HG03521 (cell line): Measurements from ENCODE around the gene COBL.

ENCODE experiments used
- ATAC-seq: cut with Tn5 transposase; IDR thresholded peaks from one replicate; pipeline ENCODE4 v1.9.1; 2021; ENCODE audit warnings: mild to moderate bottlenecking, moderate library complexity; ENCODE audit not compliant: unreplicated experiment

COBL gene

DNA sequence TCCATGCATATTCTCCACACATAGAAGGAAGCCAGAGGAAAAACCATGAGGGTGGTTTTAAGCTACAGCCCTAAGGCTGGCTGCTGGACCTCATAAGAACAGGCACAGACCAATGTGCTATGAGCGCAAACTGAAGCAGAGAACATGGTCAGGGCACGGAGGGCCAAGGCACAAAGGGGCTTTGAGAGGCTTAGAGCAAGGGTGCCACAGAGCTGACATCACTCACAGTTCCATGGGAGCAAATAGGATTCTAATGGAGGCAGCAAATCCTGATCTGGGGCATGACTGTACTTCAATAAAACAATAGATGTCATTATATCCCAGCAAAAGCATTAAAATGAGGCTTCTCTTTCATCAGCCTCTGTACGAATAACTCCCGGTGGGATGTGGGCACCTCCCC is 162.4 kb downstream of the COBL start:
- ATAC-seq = no peak

GRCh38 chr7:51152706-51153200 is 163.9 kb downstream of the COBL start:
- ATAC-seq = no peak

DNA sequence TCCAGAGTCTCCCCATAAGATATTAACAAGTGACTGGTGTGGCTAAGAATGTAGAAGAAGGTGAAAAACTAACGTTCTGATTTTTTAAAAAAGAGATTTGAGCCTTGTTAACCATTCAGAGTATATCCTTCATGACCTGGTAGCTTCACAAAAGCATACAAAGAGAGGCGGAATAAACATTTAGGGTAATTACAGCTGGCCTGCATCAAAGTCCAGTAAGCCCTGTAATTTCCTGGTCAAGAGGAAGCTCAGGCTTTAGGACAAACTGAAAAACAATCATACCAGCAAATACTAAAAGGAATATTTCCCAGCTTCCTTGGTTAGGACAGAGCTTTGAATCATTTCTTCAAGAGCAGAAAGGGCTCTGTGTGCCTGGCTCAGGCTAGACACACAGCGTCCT is 165.2 kb downstream of the COBL start:
- ATAC-seq = no peak

- ATAC-seq = no peak
Measured at GRCh38 chr7:51150193-51150592, 166.4 kb downstream of the COBL start.

DNA sequence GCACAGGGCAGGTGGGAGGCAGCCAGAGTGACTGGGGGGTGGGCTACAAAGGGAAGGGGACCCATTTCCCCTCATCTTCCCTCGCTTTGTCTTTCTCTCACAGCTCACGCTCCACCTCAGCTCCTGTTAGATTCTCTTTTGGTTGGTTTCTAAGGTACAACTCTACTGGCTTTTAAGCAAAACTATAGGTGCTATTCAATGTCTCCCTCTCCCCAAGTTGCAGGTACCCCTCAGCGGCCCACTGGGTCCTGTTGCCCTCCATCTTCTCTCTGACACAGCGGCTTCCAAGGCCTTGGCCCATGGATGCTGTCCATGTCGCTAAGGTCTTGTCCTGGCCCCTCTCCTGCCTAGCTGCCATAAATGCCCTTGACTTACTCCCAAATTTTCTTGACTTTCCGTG is 168.4 kb downstream of the COBL start:
- no peak for ATAC-seq

DNA sequence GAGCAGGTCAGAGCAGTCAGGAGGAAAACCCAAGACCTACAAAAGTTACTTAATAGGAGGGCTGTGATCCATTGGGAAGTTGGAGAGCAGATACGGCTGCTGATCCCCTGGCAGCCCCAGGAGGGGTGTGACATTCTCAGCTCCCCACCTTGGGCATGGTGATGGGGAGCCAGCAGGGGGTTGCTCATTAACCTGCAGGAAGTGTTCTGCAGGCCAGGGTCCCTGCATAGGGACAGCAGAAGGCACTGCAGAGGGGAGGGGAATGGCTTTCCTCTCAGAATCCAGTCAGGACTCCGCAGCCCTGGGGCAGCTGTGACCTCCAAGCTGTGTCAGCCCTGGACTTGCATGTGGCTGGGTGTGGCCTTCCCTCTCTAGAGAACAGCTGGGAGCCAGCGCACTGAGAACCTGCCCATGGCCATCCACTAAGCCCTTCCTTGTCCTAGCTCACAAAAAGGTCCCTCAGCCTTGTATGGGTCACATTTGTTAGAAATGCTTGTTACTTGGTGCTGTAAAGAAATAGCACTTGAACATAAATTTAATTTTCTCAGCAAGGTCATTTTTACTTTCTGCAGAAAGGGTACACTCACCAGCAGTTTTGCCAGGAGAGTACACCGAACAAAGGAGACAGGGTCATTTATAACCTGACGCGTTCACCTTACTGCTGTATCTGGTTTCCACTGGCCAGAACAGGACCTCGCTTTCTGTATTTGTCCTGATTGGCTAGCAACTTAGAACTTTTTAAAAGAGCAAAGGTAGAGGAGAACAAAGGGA is 169.6 kb downstream of the COBL start:
- no peak for ATAC-seq

- no peak for ATAC-seq
Measured at GRCh38 chr7:51144178-51144577, 172.4 kb downstream of the COBL start.

GRCh38 chr7:51142741-51143385 is 173.7 kb downstream of the COBL start:
- no peak for ATAC-seq

DNA sequence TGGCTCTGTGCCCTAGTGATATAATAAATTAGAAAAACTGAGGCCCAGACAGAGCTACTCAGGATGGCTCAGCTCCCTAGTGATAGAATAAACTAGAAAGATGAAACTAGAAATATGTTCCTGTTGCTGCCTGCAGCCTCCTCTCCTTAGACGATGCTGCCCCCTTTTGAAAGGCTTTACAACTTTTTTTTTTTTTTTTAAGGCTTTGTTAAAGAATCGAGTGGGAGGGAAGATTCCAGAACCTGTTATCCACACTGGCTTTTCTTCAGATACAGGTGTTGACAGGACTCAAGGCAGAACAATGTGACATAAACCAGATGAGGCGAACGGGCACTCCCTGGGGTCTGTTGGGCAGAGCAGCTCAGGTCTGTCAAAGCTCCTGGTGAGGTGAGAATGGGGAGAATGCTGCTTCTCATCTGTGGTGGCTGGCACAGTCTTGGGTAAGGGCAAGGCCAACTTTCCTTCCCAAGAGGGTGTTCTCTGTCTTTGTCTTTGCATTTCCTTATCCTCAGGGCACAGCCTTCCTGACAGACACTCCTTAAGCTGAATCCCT is 175.1 kb downstream of the COBL start:
- ATAC-seq = no peak

DNA sequence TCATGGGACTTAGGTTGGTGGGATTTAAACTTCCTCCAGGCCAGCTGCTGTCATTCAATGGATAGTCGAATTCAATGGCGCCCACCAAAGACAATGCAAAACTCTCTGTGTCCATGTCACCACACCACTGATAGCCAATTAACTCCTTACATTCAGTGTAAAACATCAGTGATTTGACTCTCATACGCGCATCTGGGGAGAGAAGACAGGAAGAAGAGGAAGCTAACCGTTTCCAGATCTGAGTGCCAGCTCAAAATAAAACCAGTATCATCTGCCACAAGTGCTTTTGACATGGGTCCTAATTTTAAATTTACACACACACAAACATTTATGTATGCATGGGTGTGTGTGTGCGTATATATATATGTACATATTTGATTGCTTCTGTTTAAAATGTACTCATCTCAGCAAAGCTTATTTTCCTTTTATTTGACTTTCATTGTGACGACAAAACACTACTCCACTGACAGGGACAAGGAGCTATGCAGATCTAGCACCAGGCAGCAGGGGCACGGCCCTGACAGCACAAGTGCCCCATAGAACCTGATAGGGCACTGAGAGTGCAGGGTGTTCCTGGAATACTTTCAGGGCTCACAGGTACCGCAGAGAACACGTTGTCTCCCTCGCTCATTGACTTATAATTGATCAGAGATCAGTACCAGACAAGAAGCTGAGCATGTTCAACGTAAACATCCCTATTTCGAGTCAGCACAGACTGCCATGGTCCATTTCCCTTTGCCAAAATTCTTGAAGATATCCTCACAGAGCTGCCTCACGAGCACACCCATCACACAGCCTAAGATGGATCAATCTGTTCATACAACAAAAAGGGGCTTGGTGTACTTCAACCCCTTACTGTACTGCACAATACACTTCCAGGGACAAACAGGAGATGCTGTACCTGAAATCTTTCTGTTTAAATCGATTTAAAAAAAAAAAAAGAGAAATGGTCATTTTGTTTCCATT is 176.1 kb downstream of the COBL start:
- ATAC-seq = no peak

DNA sequence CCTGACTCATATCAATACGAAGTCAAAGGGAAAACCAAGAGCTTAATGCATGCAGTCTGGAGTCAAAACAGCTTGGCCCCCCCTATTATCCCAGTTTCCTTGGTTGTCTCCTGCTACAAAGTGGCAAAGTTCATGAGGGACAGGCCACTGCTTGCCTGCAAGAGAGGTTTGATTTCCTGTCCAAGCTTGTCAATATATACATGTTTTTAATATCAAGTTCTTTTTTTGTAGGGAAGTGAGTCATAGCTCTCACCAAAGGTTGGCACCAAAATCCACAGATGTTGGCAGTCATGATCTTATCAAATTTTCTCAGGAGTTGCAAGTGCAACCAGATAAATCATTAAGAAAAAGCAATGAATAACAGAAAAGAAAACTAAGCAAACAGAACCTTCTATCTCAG is 176.8 kb downstream of the COBL start:
- no peak for ATAC-seq

DNA sequence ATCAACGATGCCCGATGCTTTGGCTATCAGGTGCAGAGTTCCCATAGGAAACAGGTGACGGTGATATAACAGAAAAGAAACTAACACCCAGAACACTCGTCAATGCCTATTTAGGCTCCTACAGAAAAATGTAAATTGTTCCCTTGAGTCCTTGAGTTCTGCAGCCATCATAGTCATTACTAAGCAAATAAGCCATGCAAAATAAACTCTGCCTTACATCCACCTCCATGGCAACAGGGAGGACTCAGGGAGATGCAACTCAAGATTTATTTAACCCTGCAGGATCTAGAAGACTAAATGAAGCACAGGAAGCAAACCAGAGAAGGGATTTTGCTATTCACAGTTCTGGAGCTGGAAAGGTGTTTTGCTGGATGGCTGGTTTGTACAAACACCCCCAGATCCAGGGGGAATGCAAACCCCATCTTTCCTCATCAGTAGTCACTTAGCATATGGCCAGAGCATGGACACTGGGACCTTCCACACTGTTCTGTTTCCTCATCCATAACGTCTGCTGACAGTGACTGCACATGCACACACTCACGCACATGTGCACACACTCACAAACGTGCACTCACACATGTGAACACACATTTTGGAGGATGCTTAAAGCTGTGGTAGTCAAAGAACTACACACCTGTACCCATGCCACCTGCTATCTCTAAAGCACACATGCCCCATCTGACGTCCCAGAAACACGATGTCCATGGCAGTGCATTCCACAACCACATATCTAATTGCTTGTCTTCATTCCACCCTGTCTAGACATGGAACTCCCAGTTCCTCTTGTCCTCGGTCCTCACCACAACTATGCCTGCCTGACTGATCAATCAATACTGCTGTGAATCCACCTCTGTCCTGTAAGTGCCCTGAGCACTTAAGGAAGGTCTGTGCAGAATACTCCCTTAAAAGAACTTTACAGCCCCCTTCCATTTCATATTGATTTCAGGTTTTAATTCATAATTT is 178.2 kb downstream of the COBL start:
- no peak for ATAC-seq

DNA sequence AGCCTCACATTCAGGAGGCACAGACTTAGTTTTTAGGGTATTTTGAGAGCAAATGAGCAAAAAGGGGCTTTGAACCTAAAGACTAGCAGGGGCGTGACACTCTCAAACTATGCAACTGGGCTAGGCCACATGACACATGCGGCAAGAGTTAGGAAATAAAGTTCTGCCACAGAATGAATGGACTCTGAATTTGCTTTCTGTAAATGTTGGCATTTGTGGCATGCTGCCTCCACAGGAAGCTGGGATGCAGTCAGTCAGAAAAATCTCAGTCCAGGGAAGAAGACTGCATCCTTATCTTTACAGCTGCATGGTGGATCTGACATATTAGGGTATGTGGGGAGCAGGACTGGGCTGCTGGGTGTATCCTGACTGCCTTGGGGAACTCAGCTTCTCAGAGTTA is 181.0 kb downstream of the COBL start:
- no peak for ATAC-seq

- no peak for ATAC-seq
Measured at GRCh38 chr7:51134013-51134441, 182.6 kb downstream of the COBL start.

DNA sequence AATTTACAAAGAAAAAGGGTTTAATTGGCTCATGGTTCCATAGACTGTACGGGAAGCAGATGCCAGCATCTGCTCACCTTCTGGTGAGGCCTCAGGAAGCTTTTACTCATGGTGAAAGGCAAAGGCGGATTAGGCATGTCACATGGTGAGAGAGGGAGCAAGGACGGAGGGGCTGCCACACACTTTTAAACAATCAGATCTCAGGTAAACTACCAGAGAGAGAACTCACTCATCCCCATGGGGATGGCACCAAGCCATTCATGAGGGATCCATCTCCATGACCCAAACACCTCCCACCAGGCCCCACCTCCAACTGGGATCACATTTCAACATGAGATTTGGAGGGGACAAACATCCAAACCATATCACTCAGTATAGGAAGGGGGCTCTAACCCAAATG is 183.9 kb downstream of the COBL start:
- ATAC-seq = no peak

DNA sequence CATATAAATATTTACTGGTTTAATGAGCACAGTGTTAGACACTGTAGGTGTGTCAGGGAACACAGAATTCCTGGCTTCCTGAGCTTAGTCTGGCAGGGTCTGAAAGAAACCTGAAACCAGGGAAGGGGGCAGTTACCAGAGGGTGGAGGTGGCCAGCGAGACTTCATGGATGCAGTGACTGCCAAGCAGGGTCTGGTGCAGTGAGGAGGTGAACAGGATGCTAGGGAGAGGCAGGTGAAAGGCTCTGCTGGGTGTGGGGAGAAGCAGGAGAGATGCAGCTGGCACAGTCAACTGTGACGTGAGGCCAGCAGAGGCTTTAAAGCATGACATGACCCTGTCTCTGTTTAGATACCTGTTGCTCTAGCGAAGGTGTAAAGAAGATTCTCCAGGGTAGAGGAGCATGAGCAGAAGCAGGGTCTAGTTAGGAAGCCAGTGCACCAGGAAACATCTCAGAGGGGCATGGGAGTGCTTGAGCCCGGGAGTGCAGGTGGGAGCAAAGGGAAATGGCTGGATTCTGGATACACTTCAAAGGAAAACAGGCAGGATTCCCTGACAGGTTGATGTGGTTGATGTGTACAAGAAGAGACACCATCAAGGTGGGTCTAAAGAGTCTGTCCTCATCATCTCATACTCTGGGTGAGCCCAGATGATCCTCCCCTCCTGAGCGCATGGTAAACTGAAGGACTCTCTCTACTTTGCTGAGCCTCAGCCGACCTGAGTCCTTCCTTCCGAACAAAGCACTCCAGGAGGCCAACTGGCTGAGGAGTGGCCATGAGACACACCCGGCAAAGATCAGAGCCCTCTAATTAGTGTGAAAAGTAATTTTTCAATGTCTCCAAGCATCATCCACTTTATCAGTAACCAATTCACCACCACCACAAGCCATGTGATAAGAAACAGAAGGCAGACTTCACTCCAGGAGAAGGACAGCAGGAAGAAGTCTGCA is 186.8 kb downstream of the COBL start:
- no peak for ATAC-seq

GRCh38 chr7:51128545-51129435 is 187.8 kb downstream of the COBL start:
- ATAC-seq = no peak

DNA sequence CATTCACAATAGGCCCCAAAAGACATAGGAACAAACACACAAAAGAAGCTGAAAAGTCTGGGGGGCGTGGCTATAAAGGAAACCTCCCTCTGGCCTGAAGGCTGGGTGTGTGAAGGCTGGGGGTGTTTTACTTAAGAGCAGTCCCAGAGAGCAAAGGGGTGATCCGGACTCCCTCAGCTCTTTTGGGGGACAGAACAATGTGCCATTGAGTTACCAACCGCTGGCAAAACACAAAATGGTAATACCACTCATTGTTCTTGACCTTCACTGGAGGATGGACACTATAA is 189.0 kb downstream of the COBL start:
- no peak for ATAC-seq
